NCI-H748 (cell line): Measurements from ENCODE around the gene TIMM23.
"Not testable (repeated sequence)": the region's sequence is repeated elsewhere in the genome, so short reads cannot be mapped to it uniquely, and the experiment has no call there.

Experiments used
- DNase-seq: peaks from one replicate; lab custom pipeline; 2025; ENCODE audit not compliant: unreplicated experiment; lab: John Stamatoyannopoulos, UW

Gene TIMM23

GRCh38 chr10:45985590-45985989 lies 13.3 kb downstream of the TIMM23 start:
- not testable (repeated sequence) for DNase-seq

GRCh38 chr10:45997557-45997956 lies 25.3 kb downstream of the TIMM23 start:
- DNase-seq, result no peak

- DNase-seq, result no peak
These were observed 25.9 kb downstream of the TIMM23 start for GRCh38 chr10:45997994-45998763.

GRCh38 chr10:45999955-46000354 lies 27.7 kb downstream of the TIMM23 start:
- not testable (repeated sequence) for DNase-seq

GRCh38 chr10:46000538-46000937 lies 28.2 kb downstream of the TIMM23 start:
- no peak for DNase-seq

GRCh38 chr10:46001187-46001756 lies 29.0 kb downstream of the TIMM23 start:
- DNase-seq, result no peak

- DNase-seq, result not testable (repeated sequence)
These were observed 29.9 kb downstream of the TIMM23 start for GRCh38 chr10:46002189-46002687.

- DNase-seq, result no peak
These were observed 30.8 kb downstream of the TIMM23 start for GRCh38 chr10:46002916-46003693.

- DNase-seq, result no peak
These were observed 32.7 kb downstream of the TIMM23 start for GRCh38 chr10:46004963-46005362.

GRCh38 chr10:46005383-46005782 lies 33.1 kb downstream of the TIMM23 start:
- no peak for DNase-seq

- DNase-seq, result no peak
These were observed 33.9 kb downstream of the TIMM23 start for GRCh38 chr10:46006219-46006618.

GRCh38 chr10:46012746-46013145 lies 40.5 kb downstream of the TIMM23 start:
- no peak for DNase-seq

GRCh38 chr10:46014206-46014605 lies 41.9 kb downstream of the TIMM23 start:
- no peak for DNase-seq

- no peak for DNase-seq
These were observed 42.6 kb downstream of the TIMM23 start for GRCh38 chr10:46014683-46015405.

- DNase-seq, result no peak
These were observed 43.9 kb downstream of the TIMM23 start for GRCh38 chr10:46016190-46016589.

GRCh38 chr10:46016811-46017210 lies 44.5 kb downstream of the TIMM23 start:
- no peak for DNase-seq

GRCh38 chr10:46017733-46018132 lies 45.4 kb downstream of the TIMM23 start:
- DNase-seq, result no peak

- no peak for DNase-seq
These were observed 46.3 kb downstream of the TIMM23 start for GRCh38 chr10:46018453-46019176.

GRCh38 chr10:46019177-46019528 lies 46.9 kb downstream of the TIMM23 start:
- DNase-seq, result no peak

GRCh38 chr10:46019569-46020343 lies 47.5 kb downstream of the TIMM23 start:
- DNase-seq, result no peak
